Thyroid gland (tissue), 4 donors: Measurements from ENCODE around the gene PTMS.

Source experiments
- POLR2A ChIP-seq, 2 donors: fragments of 450-650 bp; IDR thresholded peaks; one replicate each; pipeline ENCODE4 v1.6.1; 2017; ENCODE audit warnings: antibody characterized with exemption in 2 of 2, mild to moderate bottlenecking in 2 of 2, moderate library complexity in 1 of 2
- TF ChIP-seq, protein P1 (sequence below), 6 experiments: fragments of 200-600 bp in 3 of 6; fragments of 450-650 bp in 3 of 6; sonication (generic) in 3 of 6; IDR thresholded peaks; one replicate each; pipeline ENCODE4 v1.5.1; 2016 to 2019; ENCODE audit warnings: antibody characterized with exemption in 6 of 6, mild to moderate bottlenecking in 2 of 6, inconsistent platforms in 1 of 6, moderate library complexity in 1 of 6

DNA sequence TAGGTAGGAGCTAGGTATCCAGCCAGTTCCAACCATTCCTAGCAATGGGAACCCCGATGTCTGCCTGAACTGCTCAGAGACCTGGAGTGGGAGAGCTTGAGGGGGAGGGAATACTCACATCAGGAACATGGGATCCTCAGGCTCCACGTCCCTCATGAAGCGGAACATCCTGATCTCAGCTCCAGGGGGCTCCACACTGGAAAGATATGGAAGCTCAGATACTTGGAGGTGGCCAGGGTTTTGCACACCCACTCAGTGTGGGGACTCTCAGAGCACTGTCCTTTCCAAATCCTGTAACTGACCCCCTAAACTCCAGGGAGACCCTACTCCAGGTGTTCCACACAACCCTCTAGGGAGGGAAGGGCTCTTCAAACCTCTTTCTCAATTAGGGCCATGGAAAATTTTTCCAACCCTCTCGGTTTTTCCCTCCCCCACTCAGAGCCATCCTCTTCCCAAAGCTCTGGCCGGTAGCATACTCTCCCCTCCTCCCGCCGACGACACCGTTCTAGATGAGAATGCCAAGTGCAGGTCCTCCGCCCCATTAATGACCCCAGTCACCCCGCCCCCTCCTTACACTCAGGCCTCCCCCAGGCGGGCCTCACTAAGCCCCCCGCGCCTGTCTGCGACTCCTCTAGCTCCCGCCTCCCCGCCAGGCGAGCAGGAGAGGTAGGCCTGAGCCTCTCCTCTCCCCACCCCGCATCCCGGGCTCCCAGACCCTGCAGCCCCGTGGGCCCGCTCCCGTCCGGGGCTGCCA, 13.8 kb upstream of the PTMS start:
- TF ChIP-seq, protein P1, sequence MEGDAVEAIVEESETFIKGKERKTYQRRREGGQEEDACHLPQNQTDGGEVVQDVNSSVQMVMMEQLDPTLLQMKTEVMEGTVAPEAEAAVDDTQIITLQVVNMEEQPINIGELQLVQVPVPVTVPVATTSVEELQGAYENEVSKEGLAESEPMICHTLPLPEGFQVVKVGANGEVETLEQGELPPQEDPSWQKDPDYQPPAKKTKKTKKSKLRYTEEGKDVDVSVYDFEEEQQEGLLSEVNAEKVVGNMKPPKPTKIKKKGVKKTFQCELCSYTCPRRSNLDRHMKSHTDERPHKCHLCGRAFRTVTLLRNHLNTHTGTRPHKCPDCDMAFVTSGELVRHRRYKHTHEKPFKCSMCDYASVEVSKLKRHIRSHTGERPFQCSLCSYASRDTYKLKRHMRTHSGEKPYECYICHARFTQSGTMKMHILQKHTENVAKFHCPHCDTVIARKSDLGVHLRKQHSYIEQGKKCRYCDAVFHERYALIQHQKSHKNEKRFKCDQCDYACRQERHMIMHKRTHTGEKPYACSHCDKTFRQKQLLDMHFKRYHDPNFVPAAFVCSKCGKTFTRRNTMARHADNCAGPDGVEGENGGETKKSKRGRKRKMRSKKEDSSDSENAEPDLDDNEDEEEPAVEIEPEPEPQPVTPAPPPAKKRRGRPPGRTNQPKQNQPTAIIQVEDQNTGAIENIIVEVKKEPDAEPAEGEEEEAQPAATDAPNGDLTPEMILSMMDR (IDR thresholded peaks at IDR 0.05), result no peak
- TF ChIP-seq POLR2A (IDR thresholded peaks at IDR 0.05), result no peak
